Astrocyte (in vitro differentiated cells and primary cell): ENCODE measurements around the gene IFT88. TPM values are rescaled to one million over a fixed set of nuclear protein-coding genes. Genes with fewer than 3 reads are reported as not detected.
A peak's percentile ranks its signal among the peaks of the same experiment; 100 is the strongest.
"Not testable (repeated sequence)": the region's sequence is repeated elsewhere in the genome, so short reads cannot be mapped to it uniquely, and the experiment has no call there.

Source experiments
- DNase-seq: peaks from one replicate; pipeline ENCODE4 v3.0.0-alpha.2; 2010; ENCODE audit warnings: low read depth
- FAIRE-seq: peaks from 2 replicates; lab custom pipeline; 2011; peaks lifted over from hg19 to GRCh38; lab: Jason Lieb, UNC
- H2AFZ ChIP-seq: 2 replicates; pipeline ENCODE4 v1.6.0; 2012; ENCODE audit warnings: low read depth, low read length, inconsistent platforms
- H3K27ac ChIP-seq: 2 replicates; pipeline ENCODE4 v1.5.1; 2011; ENCODE audit warnings: low read depth, low read length, inconsistent platforms
- H3K27me3 ChIP-seq: 2 replicates; pipeline ENCODE4 v1.6.0; 2011; ENCODE audit warnings: low read length, inconsistent platforms; ENCODE audit not compliant: insufficient read depth
- H3K36me3 ChIP-seq: 2 replicates; pipeline ENCODE4 v1.5.1; 2011; ENCODE audit warnings: low read length, inconsistent platforms; ENCODE audit not compliant: insufficient read depth
- H3K4me1 ChIP-seq: 2 replicates; pipeline ENCODE4 v1.5.1; 2011; ENCODE audit warnings: low read length, inconsistent platforms; ENCODE audit not compliant: insufficient read depth
- H3K4me2 ChIP-seq: 2 replicates; pipeline ENCODE4 v1.6.0; 2012; ENCODE audit warnings: low read length, inconsistent platforms
- H3K4me3 ChIP-seq: 2 replicates; pipeline ENCODE4 v1.5.1; 2011; ENCODE audit warnings: low read depth, mild to moderate bottlenecking, low read length, inconsistent platforms; ENCODE audit not compliant: insufficient read depth
- H3K79me2 ChIP-seq: 2 replicates; pipeline ENCODE4 v1.6.0; 2012; ENCODE audit warnings: mild to moderate bottlenecking, low read length, inconsistent platforms; ENCODE audit not compliant: insufficient read depth
- H3K9ac ChIP-seq: 2 replicates; pipeline ENCODE4 v1.6.0; 2012; ENCODE audit warnings: mild to moderate bottlenecking, low read length, inconsistent platforms
- H3K9me3 ChIP-seq: 2 replicates; pipeline ENCODE4 v1.5.1; 2012; ENCODE audit warnings: low read depth, mild to moderate bottlenecking, low read length, inconsistent platforms; ENCODE audit not compliant: insufficient read depth
- H4K20me1 ChIP-seq: 2 replicates; pipeline ENCODE4 v1.6.0; 2012; ENCODE audit warnings: low read length, inconsistent platforms; ENCODE audit not compliant: insufficient read depth
- H3K27ac Mint-ChIP-seq: one replicate; pipeline ENCODE4 v1.8.0; 2021; ENCODE audit warnings: mild to moderate bottlenecking, mixed read lengths; ENCODE audit not compliant: unreplicated experiment
- H3K27me3 Mint-ChIP-seq: one replicate; pipeline ENCODE4 v1.8.0; 2021; ENCODE audit warnings: low read depth, mixed read lengths; ENCODE audit not compliant: unreplicated experiment
- H3K36me3 Mint-ChIP-seq: one replicate; pipeline ENCODE4 v1.8.0; 2021; ENCODE audit warnings: low read depth, mixed read lengths; ENCODE audit not compliant: unreplicated experiment
- H3K4me1 Mint-ChIP-seq: one replicate; pipeline ENCODE4 v1.8.0; 2021; ENCODE audit warnings: low read depth, mixed read lengths; ENCODE audit not compliant: unreplicated experiment
- H3K4me3 Mint-ChIP-seq: one replicate; pipeline ENCODE4 v1.8.0; 2021; ENCODE audit warnings: mild to moderate bottlenecking, moderate library complexity, mixed read lengths; ENCODE audit not compliant: unreplicated experiment
- H3K9me3 Mint-ChIP-seq: one replicate; pipeline ENCODE4 v1.8.0; 2021; ENCODE audit warnings: mild to moderate bottlenecking, mixed read lengths; ENCODE audit not compliant: unreplicated experiment
- CTCF ChIP-seq: IDR thresholded peaks from 2 replicates; pipeline ENCODE4 v1.5.1; 2011; ENCODE audit warnings: low read depth, mild to moderate bottlenecking, inconsistent platforms, low read length, moderate library complexity; ENCODE audit not compliant: insufficient read depth
- EZH2 ChIP-seq: IDR thresholded peaks from 2 replicates; pipeline ENCODE4 v1.6.1; 2012; ENCODE audit warnings: mild to moderate bottlenecking, low read length, inconsistent platforms; ENCODE audit not compliant: insufficient read depth
- total RNA-seq: library from RNA; stranded (reverse); gene quantifications from 2 replicates; pipeline ENCODE4 v1.2.1, GENCODE V29; 2021

IFT88 gene
- total RNA-seq, 1 donor from 2014 or later, result 7.6 TPM

- Histone ChIP-seq H3K4me3 (no peak overlapping the region), H3K4me2 (no peak overlapping the region), H2AFZ (no peak overlapping the region), H3K79me2 (no peaks in the 10 kb centered on the region), H3K9ac (no peak overlapping the region), H3K27ac (no peak overlapping the region), H3K36me3 (no peaks in the 10 kb centered on the region), H3K9me3 (no peaks in the 10 kb centered on the region), H4K20me1 (no peaks in the 10 kb centered on the region), H3K4me1 (peaks cover 6% of the 10 kb centered on the region), H3K27me3 (no peaks in the 10 kb centered on the region)
- peaks cover 4% of the 10 kb centered on the region for H3K36me3 Mint-ChIP-seq
- no peak overlapping the region for H3K27ac Mint-ChIP-seq
- TF ChIP-seq EZH2 (no peak), CTCF (no peak)
- H3K4me1 Mint-ChIP-seq, result no peaks in the 10 kb centered on the region
- no peaks in the 10 kb centered on the region for H3K27me3 Mint-ChIP-seq
- no peak overlapping the region for H3K4me3 Mint-ChIP-seq
- FAIRE-seq, result no peak
- H3K9me3 Mint-ChIP-seq, result no peaks in the 10 kb centered on the region
- no peak for DNase-seq
Observed at GRCh38 chr13:20679879-20680278, 112.9 kb downstream of the IFT88 start.

- H2AFZ ChIP-seq, result no peak overlapping the region
- no peak overlapping the region for H3K27ac ChIP-seq
- no peaks in the 10 kb centered on the region for H3K27me3 Mint-ChIP-seq
- H3K36me3 Mint-ChIP-seq, result peaks cover 4% of the 10 kb centered on the region
- no peak overlapping the region for H3K9ac ChIP-seq
- no peak overlapping the region for H3K4me3 Mint-ChIP-seq
- H4K20me1 ChIP-seq, result no peaks in the 10 kb centered on the region
- no peak overlapping the region for H3K4me3 ChIP-seq
- peak overlapping the region; percentile 5 for H3K27ac Mint-ChIP-seq
- no peaks in the 10 kb centered on the region for H3K4me1 Mint-ChIP-seq
- no peaks in the 10 kb centered on the region for H3K27me3 ChIP-seq
- H3K4me1 ChIP-seq, result peaks cover 6% of the 10 kb centered on the region
- H3K9me3 Mint-ChIP-seq, result no peaks in the 10 kb centered on the region
- H3K36me3 ChIP-seq, result no peaks in the 10 kb centered on the region
- H3K79me2 ChIP-seq, result no peaks in the 10 kb centered on the region
- DNase-seq (no peak), FAIRE-seq (no peak)
- H3K9me3 ChIP-seq, result no peaks in the 10 kb centered on the region
- no peak overlapping the region for H3K4me2 ChIP-seq
- TF ChIP-seq CTCF, result no peak
Observed at GRCh38 chr13:20680416-20681080, 113.6 kb downstream of the IFT88 start.

GRCh38 chr13:20681481-20681880 lies 114.5 kb downstream of the IFT88 start:
- peak overlapping the region; percentile 39 for H3K4me2 ChIP-seq
- not testable (repeated sequence) for H3K36me3 Mint-ChIP-seq, H3K4me3 Mint-ChIP-seq, H3K79me2 ChIP-seq, H3K9me3 Mint-ChIP-seq, H3K4me1 Mint-ChIP-seq, H3K27me3 Mint-ChIP-seq, H3K36me3 ChIP-seq, H3K9ac ChIP-seq, H3K27ac ChIP-seq, H3K9me3 ChIP-seq, H3K4me3 ChIP-seq, H3K27ac Mint-ChIP-seq, H3K4me1 ChIP-seq, H3K27me3 ChIP-seq, H4K20me1 ChIP-seq, H2AFZ ChIP-seq
- FAIRE-seq (peak; percentile 90), DNase-seq (peak; percentile 90)
